ENCODE data around the gene WWTR1.

- TF ChIP-seq ATF3 (IDR thresholded peaks at IDR 0.05) (no peak), RAD21 (IDR thresholded peaks at IDR 0.05) (no peak), CTCF (IDR thresholded peaks at IDR 0.05; ENCODE audit: low read depth, low read length, missing input control) (no peak), JUND (IDR thresholded peaks at IDR 0.05) (no peak), GABPA (IDR thresholded peaks at IDR 0.05 in 1 of 2, conservative IDR thresholded peaks at IDR 0.05 in 1 of 2) (no peak), TAF1 (conservative IDR thresholded peaks at IDR 0.05) (no peak), FOXA1 (IDR thresholded peaks at IDR 0.05) (no peak), YY1 (IDR thresholded peaks at IDR 0.05) (no peak), ZBTB33 (IDR thresholded peaks at IDR 0.05) (no peak), MAX (IDR thresholded peaks at IDR 0.05) (no peak), REST (IDR thresholded peaks at IDR 0.05) (no peak), RXRA (IDR thresholded peaks at IDR 0.05) (no peak), SP1 (IDR thresholded peaks at IDR 0.05) (no peak), HNF4A (conservative IDR thresholded peaks at IDR 0.05) (peak in 1 of 2 donors; percentile 21)
Observed at GRCh38 chr3:149493315-149494021, 164.4 kb downstream of the WWTR1 start.

Measured in liver (tissue), 3 donors.